ENCODE data around the gene RGS7BP.
A peak's percentile ranks its signal among the peaks of the same experiment; 100 is the strongest.

Gene RGS7BP

GRCh38 chr5:64505769-64506566 is at the start of gene RGS7BP:
RGS7BP (plus strand) TSS chr5:64506015; CDS start chr5:64506625, 610 bp downstream.
- no peak for DNase-seq (ENCODE audit: low read depth)

- DNase-seq (ENCODE audit: low read depth): no peak
Observed at GRCh38 chr5:64457846-64458245, 48.0 kb upstream of the RGS7BP start.

GRCh38 chr5:64458948-64459347 is 46.9 kb upstream of the RGS7BP start:
- DNase-seq (ENCODE audit: low read depth): no peak

- DNase-seq (ENCODE audit: low read depth): no peak
Observed at GRCh38 chr5:64462391-64462790, 43.4 kb upstream of the RGS7BP start.

- DNase-seq (ENCODE audit: low read depth): no peak
Observed at GRCh38 chr5:64486163-64486562, 19.7 kb upstream of the RGS7BP start.

GRCh38 chr5:64487283-64487682 is 18.5 kb upstream of the RGS7BP start:
- DNase-seq (ENCODE audit: low read depth): no peak

GRCh38 chr5:64489857-64490256 is 16.0 kb upstream of the RGS7BP start:
- no peak for DNase-seq (ENCODE audit: low read depth)

- peak; percentile 10 for DNase-seq (ENCODE audit: low read depth)
Observed at GRCh38 chr5:64497386-64497785, 8.4 kb upstream of the RGS7BP start.

- no peak for DNase-seq (ENCODE audit: low read depth)
Observed at GRCh38 chr5:64502196-64502595, 3.6 kb upstream of the RGS7BP start.

- no peak for DNase-seq (ENCODE audit: low read depth)
Observed at GRCh38 chr5:64506567-64507263, 900 bp downstream of the RGS7BP start.

GRCh38 chr5:64507264-64507605 is 1.4 kb downstream of the RGS7BP start:
- no peak for DNase-seq (ENCODE audit: low read depth)

GRCh38 chr5:64509828-64510227 is 4.0 kb downstream of the RGS7BP start:
- DNase-seq (ENCODE audit: low read depth): no peak

- no peak for DNase-seq (ENCODE audit: low read depth)
Observed at GRCh38 chr5:64513492-64513891, 7.7 kb downstream of the RGS7BP start.

GRCh38 chr5:64514612-64515011 is 8.8 kb downstream of the RGS7BP start:
- DNase-seq (ENCODE audit: low read depth): no peak

- DNase-seq (ENCODE audit: low read depth): no peak
Observed at GRCh38 chr5:64516216-64516615, 10.4 kb downstream of the RGS7BP start.

GRCh38 chr5:64518793-64519192 is 13.0 kb downstream of the RGS7BP start:
- DNase-seq (ENCODE audit: low read depth): no peak

- no peak for DNase-seq (ENCODE audit: low read depth)
Observed at GRCh38 chr5:64519263-64519662, 13.4 kb downstream of the RGS7BP start.

GRCh38 chr5:64526734-64527439 is 21.1 kb downstream of the RGS7BP start:
- DNase-seq (ENCODE audit: low read depth): no peak

GRCh38 chr5:64530076-64530475 is 24.3 kb downstream of the RGS7BP start:
- DNase-seq (ENCODE audit: low read depth): no peak

GRCh38 chr5:64532212-64532611 is 26.4 kb downstream of the RGS7BP start:
- DNase-seq (ENCODE audit: low read depth): no peak

- DNase-seq (ENCODE audit: low read depth): no peak
Observed at GRCh38 chr5:64532657-64533056, 26.8 kb downstream of the RGS7BP start.

GRCh38 chr5:64534033-64534432 is 28.2 kb downstream of the RGS7BP start:
- no peak for DNase-seq (ENCODE audit: low read depth)

GRCh38 chr5:64557911-64558310 is 52.1 kb downstream of the RGS7BP start:
- no peak for DNase-seq (ENCODE audit: low read depth)

Measured in GM04503 (cell line).